PC-9 (cell line): Measurements from ENCODE around the gene CCDC71L.

ENCODE experiments used
- CTCF ChIP-seq: fragments of 200-600 bp; sonication (generic); conservative IDR thresholded peaks from 2 replicates; pipeline ENCODE4 v1.6.1; 2017; ENCODE audit warnings: mixed run types, antibody characterized with exemption, mild to moderate bottlenecking, moderate library complexity
- EZH2 ChIP-seq: fragments of 200-600 bp; sonication (generic); IDR thresholded peaks from 2 replicates; pipeline ENCODE4 v1.8.0; 2017; ENCODE audit warnings: antibody characterized with exemption, low read depth

- TF ChIP-seq CTCF (no peak), EZH2 (no peak)
Observed at GRCh38 chr7:106644999-106645398, 16.0 kb downstream of the CCDC71L start.
